Measurements from ENCODE around the gene PLA2G1B. TPM values are rescaled to one million over a fixed set of nuclear protein-coding genes. Genes with fewer than 3 reads are reported as not detected.

Gene PLA2G1B
- total RNA-seq, 2 donors from 2014 or later = not detected

DNA sequence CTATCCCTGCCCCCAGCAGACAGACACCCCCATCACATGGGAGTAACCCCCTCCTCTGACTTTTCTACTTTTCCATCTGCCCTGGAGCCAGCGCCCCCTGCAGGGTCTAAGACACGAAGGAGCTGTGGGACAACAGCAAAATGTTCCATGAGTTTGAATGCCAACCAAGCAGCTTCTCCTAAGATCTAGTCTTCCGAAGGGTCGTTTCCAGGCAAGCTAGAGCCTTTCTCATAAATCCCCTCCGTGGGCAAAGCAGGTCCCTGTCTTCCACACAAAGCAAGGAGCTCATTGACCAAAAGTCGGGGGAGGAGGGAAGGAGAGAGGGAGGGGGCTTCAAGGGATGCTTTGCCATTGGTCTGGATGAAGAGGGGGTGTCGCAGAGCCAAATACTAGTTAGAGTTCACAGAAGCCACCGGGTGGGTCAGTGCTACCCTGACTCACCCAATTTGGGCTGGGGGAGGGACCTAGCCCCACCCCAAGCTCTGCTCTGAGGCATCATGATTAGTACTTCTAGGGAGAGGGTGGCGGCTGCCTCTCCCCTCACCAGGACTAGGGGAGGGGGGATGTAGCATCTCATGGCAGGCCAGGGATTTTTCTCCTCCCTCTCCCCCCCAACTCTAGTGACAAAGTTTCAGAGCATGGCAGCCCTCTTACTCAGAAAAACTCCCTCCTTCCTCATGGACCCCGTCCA is 39.8 kb upstream of the PLA2G1B start:
- H3K27ac ChIP-seq = peak overlapping the region; percentile 15 to 73
- H3K36me3 ChIP-seq = no peaks in the 10 kb centered on the region
- H3K27me3 ChIP-seq = no peaks in the 10 kb centered on the region
- DNase-seq (ENCODE audit: low spot score) = no peak
- peak in 1 of 2 donors; percentile 40 for TF ChIP-seq CTCF (IDR thresholded peaks at IDR 0.05)
- peak overlapping the region; percentile 61 to 62 for H3K4me3 ChIP-seq
- peaks cover 0 to 17% of the 10 kb centered on the region in 2 donors for H3K4me1 ChIP-seq
- no peaks in the 10 kb centered on the region for H3K9me3 ChIP-seq

DNA sequence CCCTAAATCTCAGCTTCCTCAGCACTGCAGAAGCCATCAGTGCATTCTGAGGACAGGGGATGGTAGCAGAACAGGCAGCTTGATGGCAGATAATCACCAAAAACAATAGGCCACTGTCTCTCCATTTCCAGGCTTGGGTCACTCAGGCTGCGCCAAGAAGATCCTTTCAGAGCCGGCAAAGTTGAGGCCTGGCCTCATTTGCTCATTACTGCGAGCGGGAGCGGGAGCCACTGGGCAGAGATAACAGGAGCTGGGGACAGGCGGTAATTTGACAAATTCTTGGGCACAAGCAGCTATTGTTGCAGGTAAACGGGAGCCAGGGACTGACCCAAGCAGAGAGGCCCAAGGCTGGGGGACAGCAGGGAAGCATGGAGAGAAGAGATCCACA is 39.3 kb upstream of the PLA2G1B start:
- Histone ChIP-seq H3K36me3 (no peaks in the 10 kb centered on the region), H3K27me3 (no peaks in the 10 kb centered on the region), H3K4me1 (peaks cover 0 to 23% of the 10 kb centered on the region in 2 donors), H3K4me3 (no peak overlapping the region), H3K27ac (peak overlapping the region in 1 of 2 donors; percentile 23), H3K9me3 (no peaks in the 10 kb centered on the region)
- no peak for TF ChIP-seq CTCF (IDR thresholded peaks at IDR 0.05)
- DNase-seq (ENCODE audit: low spot score) = no peak

DNA sequence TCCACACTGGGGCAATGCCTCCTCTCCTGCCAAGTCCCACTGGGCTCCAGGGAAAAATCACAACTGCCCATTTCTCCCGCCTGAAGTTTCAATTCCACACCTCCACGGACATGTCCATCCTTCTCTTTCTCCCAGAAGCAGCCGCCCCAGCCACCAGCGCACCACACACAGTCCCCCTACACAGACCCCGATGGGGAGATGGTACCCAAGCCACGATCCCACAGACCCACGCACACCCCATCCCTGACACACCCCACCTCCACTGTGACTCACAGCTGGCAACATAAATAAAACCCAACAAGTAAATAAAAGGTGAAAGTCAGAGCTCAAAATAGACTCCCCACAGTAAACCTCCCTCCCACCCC is 38.7 kb upstream of the PLA2G1B start:
- no peak for DNase-seq (ENCODE audit: low spot score)
- H3K36me3 ChIP-seq = no peaks in the 10 kb centered on the region
- H3K27ac ChIP-seq = peak overlapping the region in 1 of 2 donors; percentile 23
- TF ChIP-seq CTCF (IDR thresholded peaks at IDR 0.05) = no peak
- H3K27me3 ChIP-seq = no peaks in the 10 kb centered on the region
- H3K9me3 ChIP-seq = no peaks in the 10 kb centered on the region
- H3K4me1 ChIP-seq = peaks cover 0 to 28% of the 10 kb centered on the region in 2 donors
- no peak overlapping the region for H3K4me3 ChIP-seq

GRCh38 chr12:120365675-120366340 is 38.2 kb upstream of the PLA2G1B start:
- no peak for DNase-seq (ENCODE audit: low spot score)
- H3K9me3 ChIP-seq = no peaks in the 10 kb centered on the region
- no peaks in the 10 kb centered on the region for H3K27me3 ChIP-seq
- no peak for TF ChIP-seq CTCF (IDR thresholded peaks at IDR 0.05)
- H3K4me3 ChIP-seq = no peak overlapping the region
- H3K36me3 ChIP-seq = no peaks in the 10 kb centered on the region
- H3K4me1 ChIP-seq = peaks cover 0 to 30% of the 10 kb centered on the region in 2 donors
- H3K27ac ChIP-seq = peak overlapping the region in 1 of 2 donors; percentile 23

DNA sequence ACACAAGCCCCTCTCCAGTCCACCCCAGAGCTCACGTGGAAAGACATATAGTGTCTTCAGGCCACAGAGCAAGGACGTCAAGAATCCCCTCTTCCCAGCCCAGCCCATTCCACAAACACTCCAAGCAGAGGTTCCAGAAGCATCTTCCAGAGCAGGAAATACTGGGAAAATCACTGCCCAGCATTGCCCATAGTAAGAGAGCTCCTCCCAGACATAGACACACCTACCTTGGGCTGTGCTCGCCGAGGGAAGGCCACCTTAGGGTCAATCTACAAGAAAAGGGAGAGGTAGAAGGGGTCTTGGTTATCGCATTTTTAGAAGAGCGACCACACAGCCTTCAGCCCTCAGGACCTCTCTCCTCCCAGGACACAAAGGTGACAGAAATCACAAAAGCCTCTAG is 36.9 kb upstream of the PLA2G1B start:
- no peak overlapping the region for H3K27ac ChIP-seq
- TF ChIP-seq CTCF (IDR thresholded peaks at IDR 0.05) = no peak
- no peak overlapping the region for H3K4me3 ChIP-seq
- no peaks in the 10 kb centered on the region for H3K9me3 ChIP-seq
- DNase-seq (ENCODE audit: low spot score) = no peak
- H3K36me3 ChIP-seq = no peaks in the 10 kb centered on the region
- H3K4me1 ChIP-seq = peaks cover 0 to 26% of the 10 kb centered on the region in 2 donors
- no peaks in the 10 kb centered on the region for H3K27me3 ChIP-seq
